CD4-positive, alpha-beta T cell treated with Interleukin-10 for 1 hour (primary cell): ENCODE measurements around the gene CDRT4.
A peak's percentile ranks its signal among the peaks of the same experiment; 100 is the strongest.
"Not testable (repeated sequence)": the region's sequence is repeated elsewhere in the genome, so short reads cannot be mapped to it uniquely, and the experiment has no call there.

Experiments
- DNase-seq: peaks from one replicate; pipeline ENCODE4 v3.0.0-alpha.2; 2020

Gene CDRT4

DNA sequence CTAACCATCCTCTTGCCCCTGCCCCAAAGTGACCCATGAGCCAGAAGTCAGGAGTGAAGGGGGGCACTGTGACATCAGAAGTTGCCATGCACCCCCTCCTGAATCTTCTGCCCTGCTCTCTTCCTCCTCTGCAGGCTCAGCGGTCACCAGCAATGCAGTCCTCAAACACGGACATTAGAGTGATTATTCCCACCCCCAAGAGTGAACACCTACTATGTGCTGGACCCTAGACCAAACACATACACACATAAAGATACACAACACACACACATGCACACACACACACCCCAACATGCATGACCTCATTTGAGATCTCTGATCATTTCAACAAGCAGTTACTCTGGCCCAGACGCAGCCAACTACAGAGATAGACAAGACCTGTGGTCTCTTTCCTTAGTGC is at the start of gene CDRT4:
Gene CDRT4 (minus strand): TSS at position 30 of the 400 bp plus-strand sequence. CDS start 27,383 bp downstream, outside the sequence.
- no peak for DNase-seq

DNA sequence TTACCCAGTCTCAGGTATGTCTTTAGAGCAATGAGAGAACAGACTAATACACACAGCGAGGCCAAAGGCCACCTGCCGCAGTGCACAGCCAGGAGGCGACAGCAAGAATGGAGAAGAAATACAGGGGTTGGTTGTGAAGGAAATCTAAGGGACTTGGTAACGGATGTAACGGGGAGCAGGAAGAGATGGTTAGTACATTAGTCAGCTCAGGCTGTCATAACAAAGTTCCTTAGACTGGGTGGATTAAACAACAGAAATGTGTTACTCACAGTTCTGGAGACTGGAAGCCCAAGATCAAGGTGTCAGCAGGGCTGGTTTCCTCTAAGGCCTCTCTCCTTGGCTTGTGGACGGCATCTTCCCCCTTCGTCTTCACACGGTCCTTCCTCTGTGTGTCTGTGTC is 48.7 kb upstream of the CDRT4 start:
- no peak for DNase-seq

DNA sequence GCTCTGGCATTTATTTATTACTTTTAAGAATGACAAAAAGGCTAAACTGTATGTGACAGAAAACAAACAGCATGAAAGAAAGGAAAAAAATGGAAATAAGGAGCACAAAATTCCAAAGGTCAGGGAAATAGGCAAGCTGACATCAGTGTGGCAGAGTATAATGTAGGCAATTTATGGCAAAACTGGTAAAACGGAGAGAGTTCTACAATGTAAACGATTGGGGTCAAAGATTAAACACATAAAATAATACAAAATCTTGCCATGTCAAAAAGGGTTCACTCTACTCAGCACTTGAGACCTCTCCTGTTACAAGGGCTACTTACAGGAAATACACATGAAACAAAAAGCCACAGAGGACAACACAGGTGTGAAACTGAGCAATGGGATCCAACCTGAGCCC is 47.0 kb upstream of the CDRT4 start:
- DNase-seq: no peak

DNA sequence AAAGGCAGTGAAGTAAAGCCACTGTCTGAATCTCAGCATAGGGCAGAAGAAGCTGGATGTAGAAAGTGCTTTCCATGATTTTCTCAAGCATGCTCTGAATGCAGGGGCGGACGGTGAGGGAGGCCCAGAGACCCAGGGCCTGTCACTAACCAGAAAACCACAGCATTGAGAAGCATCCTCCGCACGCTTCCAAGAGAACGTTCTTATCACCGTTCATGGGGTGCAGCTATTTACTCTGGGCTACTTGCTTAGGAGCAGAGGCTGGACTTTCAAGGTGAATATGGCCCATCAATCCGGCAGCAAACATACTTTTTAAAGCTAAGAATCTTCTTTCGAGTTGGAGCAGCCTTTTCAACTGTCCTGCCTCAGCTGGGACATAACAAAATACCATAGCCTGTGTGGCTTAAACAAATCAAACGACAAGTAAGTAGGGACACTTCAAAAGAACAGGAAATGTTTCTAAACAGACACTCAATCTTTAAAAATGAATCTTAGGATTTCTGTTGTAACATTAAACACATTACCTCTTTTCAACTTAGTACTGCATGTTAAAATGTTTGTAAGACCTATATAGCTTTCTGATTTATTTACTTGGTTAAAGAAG is 46.5 kb upstream of the CDRT4 start:
- DNase-seq: no peak

DNA sequence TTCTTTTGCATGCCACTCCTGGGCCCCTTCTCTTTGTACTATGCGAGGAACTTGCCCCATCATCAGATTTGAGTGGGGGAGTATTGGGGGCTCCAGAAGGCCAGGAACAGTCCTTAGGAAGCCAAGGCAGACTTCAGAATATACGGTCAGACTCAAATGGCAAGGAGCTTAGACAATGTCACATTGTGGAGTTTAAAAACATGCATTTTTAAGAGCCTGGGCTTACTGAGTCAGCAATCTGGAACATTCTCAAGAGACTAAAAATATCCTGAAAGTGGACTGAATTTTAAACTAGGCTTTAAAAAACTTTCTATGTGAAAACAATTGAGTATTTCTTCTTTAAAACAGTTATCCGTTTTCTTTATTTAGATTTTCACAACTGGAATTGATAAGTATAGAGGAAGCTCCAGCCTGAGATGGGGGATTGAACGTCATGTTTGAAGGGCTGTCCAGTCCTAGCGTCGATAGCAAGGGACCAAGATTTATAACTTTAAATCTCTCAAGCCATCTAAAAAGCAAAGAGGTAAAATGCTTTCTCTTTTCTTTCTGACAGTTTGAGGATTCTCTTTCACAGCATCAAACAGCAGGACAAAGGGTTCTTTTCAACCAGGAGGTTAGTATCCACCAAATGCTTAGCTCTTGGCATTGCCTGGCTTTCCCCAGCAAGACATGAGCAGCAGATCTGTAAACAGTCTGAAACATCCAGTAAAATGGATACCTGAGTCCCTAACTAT is 45.8 kb upstream of the CDRT4 start:
- DNase-seq: no peak

DNA sequence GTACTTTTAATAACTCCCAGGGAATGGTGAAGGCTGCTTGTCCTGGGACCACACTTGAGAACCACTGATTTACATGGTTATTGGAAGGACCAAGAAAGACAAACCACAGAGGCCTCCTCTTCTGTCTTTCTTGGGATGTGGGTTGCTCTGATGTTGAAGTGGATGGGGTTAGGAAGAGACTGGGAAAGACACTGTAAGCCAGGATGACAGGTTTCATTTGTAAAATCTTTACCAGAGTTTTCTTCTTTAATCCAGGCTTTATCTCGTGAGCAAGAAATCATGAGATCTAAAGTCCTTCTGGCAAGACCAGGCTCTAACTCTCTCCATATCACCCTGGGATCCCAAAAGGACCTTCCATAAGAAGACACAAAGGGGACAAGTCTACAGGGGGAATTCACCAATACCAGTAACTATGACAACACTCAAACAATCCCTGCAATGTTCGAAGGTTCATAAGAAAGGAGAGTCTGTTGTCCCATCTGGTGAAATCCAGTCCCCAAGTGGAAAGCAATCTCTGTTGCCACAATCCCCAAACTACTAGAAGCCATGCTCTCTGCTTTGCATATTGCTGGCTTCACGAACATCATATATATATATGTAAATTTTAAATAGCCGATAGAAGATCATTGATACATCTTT is 44.8 kb upstream of the CDRT4 start:
- no peak for DNase-seq

DNA sequence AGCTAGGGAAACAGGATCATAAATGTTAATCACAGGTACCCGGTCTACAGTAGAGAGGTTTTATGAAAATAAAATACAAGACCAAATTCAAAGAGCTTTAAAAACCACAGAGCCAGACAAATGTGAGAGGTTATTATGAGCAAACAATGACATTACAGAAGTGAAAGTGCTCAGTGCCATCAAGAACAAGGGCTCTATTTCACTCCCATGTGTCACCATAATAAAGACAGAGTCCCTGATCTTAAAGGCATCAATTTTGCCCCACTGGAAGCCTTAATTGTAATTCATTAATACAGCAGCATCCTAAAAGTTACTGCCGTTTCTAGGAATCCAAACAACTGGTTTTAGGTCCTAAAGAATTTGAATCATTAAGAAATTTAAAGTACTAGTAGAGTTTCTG is 43.7 kb upstream of the CDRT4 start:
- DNase-seq: no peak

DNA sequence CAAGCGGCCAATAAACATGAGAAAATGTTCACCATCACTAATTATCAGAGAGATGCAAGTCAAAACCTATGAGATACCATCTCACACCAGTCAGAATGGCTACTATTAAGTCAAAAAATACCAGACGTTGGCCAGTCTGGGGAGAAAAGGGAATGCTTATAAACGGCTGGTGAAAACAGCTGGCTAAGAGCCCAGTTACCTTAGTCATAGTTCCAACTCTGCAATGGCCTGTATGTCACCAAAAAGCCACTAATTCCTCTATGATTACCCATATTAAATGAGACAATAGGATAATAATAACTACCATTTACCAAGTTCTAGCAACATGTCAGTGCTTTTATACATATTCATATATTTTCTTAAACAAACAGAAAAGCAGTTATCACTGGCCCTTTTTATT is 42.9 kb upstream of the CDRT4 start:
- no peak for DNase-seq

DNA sequence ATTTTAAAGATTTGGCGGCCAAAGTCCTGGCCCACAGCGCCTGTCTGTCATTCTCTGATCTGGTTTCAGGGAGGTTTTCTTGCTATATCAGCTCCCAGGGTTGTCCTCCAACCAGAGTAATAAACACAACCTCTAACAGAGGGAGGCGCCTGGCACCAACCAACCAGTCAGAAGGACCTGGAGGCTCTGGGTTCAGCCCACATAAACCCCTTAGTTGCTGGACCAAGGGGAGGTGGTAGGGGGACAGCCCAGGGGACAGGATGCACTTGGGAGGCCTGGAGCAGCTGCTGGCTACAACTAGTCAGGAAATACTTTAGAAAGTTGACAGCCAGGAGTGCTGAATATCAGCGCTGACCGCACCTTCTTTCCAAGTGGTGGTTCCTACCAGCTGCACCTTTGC is 41.7 kb upstream of the CDRT4 start:
- no peak for DNase-seq

DNA sequence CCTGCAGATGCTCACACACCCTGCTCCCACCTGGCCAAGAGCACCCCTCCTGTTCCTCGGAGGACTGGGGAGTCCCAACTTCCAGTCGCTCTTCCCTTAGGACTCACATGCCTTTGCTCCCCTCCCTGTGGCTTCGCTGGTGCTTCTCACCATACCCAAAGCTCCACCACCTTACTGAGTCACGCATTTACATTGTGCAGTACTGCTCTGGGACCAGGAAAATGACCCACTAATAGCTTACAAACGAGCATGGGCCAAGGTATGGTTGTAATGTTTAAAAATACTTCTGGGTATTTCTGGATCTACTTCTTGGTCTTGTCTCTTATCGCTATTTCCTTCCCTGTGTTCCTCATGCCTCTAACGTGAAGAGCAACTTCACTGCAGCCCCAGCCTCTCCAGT is 41.0 kb upstream of the CDRT4 start:
- DNase-seq: no peak

DNA sequence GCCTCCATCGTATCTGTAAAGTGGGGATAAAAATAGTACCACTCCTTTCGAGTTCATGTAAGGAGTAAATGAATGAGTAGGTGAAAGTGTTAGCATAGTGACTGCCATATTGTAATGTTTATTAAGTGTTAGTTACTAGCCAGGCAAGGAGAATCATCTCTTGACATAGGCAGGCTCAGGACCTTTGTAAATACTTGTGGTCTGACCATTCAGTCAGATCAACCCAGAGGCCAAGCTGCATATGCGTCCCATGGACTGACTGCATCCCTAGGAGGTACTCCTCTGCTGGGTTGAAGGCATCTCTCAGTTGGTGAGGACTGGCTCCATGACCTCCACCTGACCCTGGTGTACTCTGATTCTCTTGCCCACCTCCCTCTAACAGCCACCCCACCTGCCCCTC is 40.5 kb upstream of the CDRT4 start:
- DNase-seq: no peak

DNA sequence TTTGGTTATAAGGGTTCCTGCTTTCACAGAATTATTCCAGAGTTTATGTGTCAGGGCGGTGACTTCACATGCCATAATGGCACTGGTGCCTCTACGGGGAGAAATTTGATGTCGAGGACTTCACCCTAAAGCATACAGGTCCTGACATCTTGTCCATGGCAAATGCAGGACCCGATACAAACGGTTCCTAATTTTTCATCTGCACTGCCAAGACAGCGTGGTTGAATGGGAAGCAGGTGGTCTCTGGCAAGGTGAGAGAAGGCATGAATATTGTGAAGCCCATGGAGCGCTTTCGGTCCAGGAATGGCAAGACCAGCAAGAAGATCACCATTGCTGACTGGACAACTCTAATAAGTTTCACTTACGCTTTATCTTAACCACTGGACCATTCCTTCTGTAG is 39.6 kb upstream of the CDRT4 start:
- DNase-seq: no peak

DNA sequence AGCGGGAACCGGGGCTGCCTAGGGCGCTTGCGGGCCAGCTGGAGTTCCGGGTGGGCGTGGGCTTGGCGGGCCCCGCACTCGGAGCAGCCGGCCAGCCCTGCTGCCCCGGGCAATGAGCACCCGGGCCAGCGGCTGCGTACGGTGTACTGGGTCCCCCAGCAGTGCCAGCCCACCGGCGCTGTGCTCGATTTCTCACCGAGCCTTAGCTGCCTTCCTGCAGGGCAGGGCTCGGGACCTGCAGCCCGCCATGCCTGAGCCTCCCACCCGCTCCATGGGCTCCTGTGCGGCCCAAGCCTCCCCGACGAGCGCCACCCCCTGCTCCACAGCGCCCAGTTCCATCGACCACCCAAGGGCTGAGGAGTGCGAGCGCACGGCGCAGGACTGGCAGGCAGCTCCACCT is 38.3 kb upstream of the CDRT4 start:
- not testable (repeated sequence) for DNase-seq

DNA sequence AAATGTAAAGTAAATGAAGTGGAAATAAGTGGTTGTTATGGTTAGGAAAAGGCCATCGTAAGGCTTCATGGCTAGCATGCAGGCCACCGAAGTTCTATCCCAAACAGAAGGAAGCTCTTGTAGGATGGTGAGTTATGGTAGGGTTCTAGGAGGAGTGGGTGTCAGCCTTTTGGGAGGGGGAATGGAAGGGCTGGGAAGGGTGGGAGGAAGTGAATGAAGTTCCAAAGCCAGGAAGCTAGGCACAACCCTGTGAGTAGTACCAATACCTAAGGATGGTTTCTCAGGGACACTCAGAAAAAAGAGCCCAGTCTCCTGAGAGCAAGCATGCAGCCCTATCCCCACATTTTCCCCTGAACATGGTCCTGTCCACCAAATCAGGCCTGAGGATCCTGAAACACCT is 36.3 kb upstream of the CDRT4 start:
- DNase-seq: no peak

DNA sequence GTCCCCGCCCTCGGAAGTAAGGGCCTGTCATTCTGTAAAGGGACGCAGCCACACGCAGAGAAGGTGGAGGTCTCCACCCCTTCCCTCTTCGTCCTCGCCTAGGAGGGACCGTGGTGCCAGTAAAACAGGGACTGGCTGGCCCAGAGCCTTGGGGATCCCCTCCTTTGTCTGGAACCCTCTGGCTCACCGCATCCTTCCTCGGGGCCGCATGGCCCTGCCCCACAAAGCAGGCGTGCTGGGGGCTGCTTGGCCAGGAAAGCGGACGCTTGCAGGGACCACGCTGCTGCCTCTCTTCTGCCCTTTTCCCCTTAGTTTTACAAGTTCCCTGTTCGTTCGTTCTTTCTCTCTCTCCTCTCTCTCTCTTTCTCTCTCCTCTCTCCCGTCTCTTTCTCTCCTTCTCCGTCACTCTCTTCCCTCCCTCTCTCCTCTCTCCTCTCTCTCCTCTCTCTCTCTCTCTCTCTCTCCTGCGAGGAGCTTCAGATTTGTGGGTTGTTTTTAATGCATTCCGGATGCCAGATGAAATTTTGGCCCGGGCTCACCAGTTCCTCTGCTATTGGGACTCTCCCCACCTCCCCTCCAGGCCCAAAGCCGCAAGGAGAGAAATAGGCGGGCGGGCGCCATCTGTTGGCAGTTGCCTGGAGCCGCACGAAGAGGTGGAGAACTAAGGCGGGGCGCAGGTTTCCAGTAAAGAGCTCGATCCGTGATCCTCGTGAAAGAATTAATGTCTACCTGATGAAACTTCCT is 35.1 kb upstream of the CDRT4 start:
- peak; percentile 56 for DNase-seq

DNA sequence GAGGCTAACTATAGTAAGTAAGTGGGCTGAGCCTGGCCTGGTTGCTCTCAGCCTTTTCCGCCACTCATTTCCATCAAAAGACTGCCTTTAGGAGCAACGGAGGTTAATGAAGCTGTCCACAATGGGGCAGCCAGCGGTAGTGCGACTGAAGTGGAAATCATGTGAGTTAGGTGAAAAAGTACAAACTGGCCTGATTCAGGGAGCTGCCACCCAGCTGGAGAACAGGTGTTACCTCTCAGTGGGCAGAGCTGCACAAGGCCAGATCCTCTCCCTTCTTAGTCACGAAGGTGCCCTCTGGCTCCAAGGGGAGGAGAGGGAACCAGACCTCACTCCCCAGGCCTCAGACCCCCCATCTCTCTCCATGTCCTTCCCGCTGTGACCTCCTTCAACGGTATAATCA is 34.4 kb upstream of the CDRT4 start:
- no peak for DNase-seq

DNA sequence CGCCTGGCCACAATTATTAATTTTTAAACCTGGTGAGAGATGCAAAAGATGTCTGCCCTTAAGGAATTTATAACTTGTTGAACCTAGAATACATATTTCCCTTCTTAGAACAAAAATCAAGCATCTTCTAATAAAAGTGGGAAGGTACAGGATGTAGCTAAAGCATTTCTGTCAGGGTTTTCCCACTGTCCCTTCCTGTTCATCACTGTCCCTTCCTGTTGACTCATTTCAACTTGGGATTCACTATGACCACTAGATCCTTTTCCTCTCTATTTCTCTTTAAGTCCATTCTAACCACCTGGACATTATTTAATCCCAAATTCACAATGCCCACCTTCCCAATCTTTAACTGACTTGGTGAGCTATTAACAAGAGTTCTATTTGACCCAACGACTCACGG is 33.9 kb upstream of the CDRT4 start:
- DNase-seq: no peak

DNA sequence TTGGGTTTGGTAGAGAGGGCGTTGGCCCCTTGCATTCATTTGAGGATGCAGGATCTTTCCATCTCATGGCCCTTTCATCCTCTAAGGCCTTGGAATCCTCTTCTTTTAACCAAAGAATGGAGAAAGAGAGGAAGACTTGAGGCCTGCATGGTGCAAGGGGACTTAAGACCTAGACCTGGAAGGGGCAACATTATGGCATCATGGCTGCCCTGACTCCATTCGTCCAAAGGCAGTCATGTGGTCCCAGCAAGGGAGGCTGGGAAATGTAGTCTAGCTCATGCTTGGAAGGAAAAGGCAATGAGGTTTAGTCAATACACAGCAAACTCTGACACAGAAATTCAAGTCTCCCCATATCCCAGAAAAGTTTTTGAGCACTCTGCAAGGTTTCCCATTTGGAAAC is 30.7 kb upstream of the CDRT4 start:
- peak; percentile 2 for DNase-seq

DNA sequence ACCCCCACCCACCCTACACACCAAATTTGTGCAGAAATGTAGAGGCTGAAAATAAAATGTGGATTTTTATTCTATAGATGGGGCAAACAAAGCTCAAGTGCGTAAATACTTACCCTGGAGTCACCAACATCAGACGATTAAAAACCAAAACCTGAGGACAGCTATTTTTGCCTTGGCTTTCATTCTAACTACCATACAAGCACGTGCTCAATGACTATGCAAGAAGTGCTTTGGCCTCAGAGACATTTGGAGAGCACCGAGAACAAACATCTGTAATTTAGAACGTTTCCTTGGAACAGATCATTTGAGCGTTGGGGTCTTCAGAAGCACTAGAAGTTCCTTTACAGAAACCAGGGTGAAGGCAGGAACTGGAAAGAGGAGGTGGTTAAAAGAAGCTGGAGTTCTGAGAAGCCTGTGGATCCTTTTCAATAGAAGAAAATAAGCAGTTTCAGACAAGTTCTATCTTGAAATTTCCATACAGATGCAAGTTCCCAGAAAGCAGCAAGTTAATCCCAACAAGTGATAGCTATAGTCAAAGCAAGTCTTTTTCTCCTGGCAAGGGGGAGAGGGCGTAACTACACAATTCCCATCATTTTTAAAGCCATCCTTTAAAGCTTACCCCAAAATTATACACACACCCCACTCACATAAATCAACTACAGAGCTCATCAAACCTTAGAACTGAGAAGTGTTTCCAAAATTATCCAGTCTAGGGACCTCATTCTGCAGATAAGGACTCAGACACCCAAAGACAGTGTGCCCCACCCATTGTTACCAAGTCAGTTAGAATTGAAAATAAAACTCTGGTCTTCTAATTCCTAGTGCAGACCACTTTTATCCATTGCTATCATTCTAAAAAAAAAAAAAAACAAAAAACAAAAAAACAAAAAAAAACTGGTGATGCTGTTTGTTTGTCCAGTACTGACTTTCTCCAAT is 29.6 kb upstream of the CDRT4 start:
- DNase-seq: no peak

DNA sequence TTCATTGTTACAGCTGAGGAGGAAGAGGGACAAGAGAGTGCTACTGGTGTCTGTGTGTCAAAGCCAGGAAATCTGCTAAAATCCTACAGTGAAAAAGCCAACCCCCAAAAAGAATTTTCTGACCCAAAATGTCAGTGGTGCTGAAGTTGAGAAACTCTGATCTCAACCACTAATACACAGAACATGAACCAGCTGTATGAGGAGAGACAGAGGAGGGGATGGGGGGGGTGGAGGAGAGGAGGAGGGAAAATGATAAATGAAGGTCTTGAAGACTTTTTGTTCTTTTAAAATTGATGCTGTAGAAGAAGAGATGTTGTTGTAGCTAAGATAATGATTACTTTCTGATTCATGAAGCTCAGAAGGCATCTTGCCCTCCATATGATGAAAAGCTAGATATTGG is 27.4 kb upstream of the CDRT4 start:
- no peak for DNase-seq

DNA sequence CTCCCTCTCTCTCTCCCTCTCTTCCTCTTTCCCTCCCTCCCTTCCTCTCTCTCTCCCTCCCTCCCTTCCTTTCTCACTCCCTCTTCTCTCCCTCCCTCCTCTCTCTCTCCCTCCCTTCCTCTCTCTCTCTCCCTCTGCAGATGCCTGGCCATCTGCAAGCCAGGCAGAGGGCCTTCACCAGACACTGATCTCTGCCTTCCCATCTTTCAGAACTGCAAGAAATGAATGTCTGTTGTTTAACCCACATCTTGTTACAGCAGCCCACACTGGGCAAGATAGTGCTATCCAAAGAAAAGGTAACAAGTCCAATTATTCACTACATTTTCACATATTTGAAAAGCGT is 26.2 kb upstream of the CDRT4 start:
- DNase-seq: no peak

DNA sequence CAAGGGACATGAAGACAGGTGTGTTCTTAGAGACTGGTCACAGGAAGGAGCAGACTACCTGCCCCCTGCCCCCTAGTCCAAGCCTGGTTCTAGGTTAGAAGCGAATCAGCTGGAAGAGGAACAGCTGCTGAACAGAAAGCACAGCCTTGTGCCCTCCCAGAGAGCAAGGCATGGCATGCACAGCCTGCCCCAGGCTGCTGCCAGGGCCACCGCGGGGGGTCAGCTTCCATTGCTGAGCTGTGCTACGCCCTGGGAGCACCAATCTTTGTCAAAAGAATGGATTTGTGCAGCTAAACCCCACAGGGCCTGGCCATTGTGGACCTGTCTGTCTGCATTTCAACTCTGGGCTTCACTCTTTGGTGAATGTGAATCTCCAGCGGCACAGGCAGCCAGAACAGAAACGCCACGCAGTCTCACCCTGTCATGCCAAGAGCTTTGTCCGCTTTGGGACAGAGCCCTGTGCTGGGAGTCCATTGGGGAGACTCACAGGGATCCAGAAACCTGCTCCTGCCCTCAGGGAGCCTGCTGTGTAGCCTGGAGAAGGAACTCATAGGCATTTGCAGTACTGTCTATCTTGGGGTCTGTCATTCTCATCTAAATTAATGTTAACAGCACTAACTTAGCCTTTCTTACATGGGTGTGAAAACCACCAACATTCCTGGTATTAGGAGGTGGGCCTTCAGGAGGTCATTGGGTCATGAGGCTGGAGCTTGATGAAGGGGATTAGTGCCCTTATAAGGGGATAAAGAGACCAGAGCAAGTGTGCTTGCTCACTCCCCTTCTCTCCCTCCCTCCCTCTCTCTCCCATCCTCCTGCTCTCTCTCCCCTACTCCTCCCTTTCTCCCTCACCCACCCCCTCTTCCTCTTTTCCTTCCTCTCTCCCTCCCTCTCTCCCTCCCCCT is 25.6 kb upstream of the CDRT4 start:
- no peak for DNase-seq
